GM12878 (cell line): ENCODE measurements around the gene PDPK1. TPM values are rescaled to one million over a fixed set of nuclear protein-coding genes. Genes with fewer than 3 reads are reported as not detected.
"Not testable (repeated sequence)": the region's sequence is repeated elsewhere in the genome, so short reads cannot be mapped to it uniquely, and the experiment has no call there.

Source experiments
- ATAC-seq: fragments of 200-7000 bp; cut with Tn5 transposase; 3 replicates; pipeline ENCODE4 v1.9.1; 2020; ENCODE audit warnings: mild to moderate bottlenecking, moderate library complexity
- BruUV-seq: library from RNA; stranded (reverse); fragments of 400-500 nt; replicated peaks from 2 replicates; lab custom pipeline; 2021; lab: Mats Ljungman, UMichigan
- CTCF ChIA-PET: fragments of 300-600 bp; sonication (Branson Sonifier 250); formaldehyde crosslinking; extraction: SDS; loops from one replicate; lab custom pipeline; 2021; ENCODE audit warnings: inconsistent platforms; lab: Yijun Ruan, JAX
- POLR2A ChIA-PET: fragments of 350-600 bp; formaldehyde crosslinking; extraction: SDS; loops from one replicate; lab custom pipeline; 2021; ENCODE audit warnings: inconsistent platforms; lab: Charles Lee
- RAD21 ChIA-PET: fragments of 300-600 bp; sonication (Branson Sonifier 250); formaldehyde crosslinking; loops from one replicate; lab custom pipeline; 2023; ENCODE audit warnings: antibody characterized with exemption; ENCODE audit not compliant: unreplicated experiment; lab: Charles Lee
- SMC1A ChIA-PET: fragments of 300-600 bp; sonication (Branson Sonifier 250); formaldehyde crosslinking; loops from one replicate; lab custom pipeline; 2023; ENCODE audit not compliant: unreplicated experiment, uncharacterized antibody; lab: Charles Lee
- DNase-seq: peaks from one replicate; pipeline ENCODE4 v3.0.0-alpha.2; 2011; ENCODE audit warnings: low read depth, low spot score
- FAIRE-seq: peaks from 3 replicates; lab custom pipeline; 2011; peaks lifted over from hg19 to GRCh38; lab: Jason Lieb, UNC
- H2AFZ ChIP-seq: 2 replicates; pipeline ENCODE4 v1.6.0; 2011; ENCODE audit warnings: low read depth, low read length, control low read depth; ENCODE audit not compliant: control insufficient read depth
- H3K27ac ChIP-seq: 2 replicates; pipeline ENCODE4 v1.5.1; 2011; ENCODE audit warnings: control low read depth; ENCODE audit not compliant: control insufficient read depth, insufficient read depth
- H3K27me3 ChIP-seq, 2 experiments: replicated peaks in 1 of 2; 2 replicates each; pipeline versions ENCODE4 v1.6.0 to v1.6.1; 2011; ENCODE audit warnings: low read length in 1 of 2; ENCODE audit not compliant: control insufficient read depth in 2 of 2, insufficient read depth in 2 of 2
- H3K36me3 ChIP-seq, 2 experiments: 2 replicates each; pipeline ENCODE4 v1.5.1; 2011; ENCODE audit warnings: low read length in 1 of 2; ENCODE audit not compliant: control insufficient read depth in 2 of 2, insufficient read depth in 2 of 2
- H3K4me1 ChIP-seq: 2 replicates; pipeline ENCODE4 v1.6.1; 2011; ENCODE audit warnings: mild to moderate bottlenecking, low read length, moderate library complexity, mixed read lengths; ENCODE audit not compliant: control insufficient read depth, insufficient read depth
- H3K4me2 ChIP-seq: 2 replicates; pipeline ENCODE4 v1.6.0; 2011; ENCODE audit warnings: control low read depth; ENCODE audit not compliant: control insufficient read depth, insufficient read depth
- H3K4me3 ChIP-seq: fragments of 200-600 bp; sonication (generic); 2 replicates; pipeline ENCODE4 v1.5.1; 2016
- H3K79me2 ChIP-seq: 2 replicates; pipeline ENCODE4 v1.6.0; 2011; ENCODE audit warnings: low read length; ENCODE audit not compliant: control insufficient read depth, insufficient read depth
- H3K9ac ChIP-seq: 2 replicates; pipeline ENCODE4 v1.8.0; 2011; ENCODE audit warnings: low read length, control low read depth, mixed read lengths; ENCODE audit not compliant: control insufficient read depth, insufficient read depth
- H3K9me3 ChIP-seq: replicated peaks from 3 replicates; pipeline ENCODE4 v1.5.1; 2011; ENCODE audit warnings: mild to moderate bottlenecking, low read length; ENCODE audit not compliant: control insufficient read depth, insufficient read depth
- H4K20me1 ChIP-seq: 2 replicates; pipeline ENCODE4 v1.6.0; 2011; ENCODE audit not compliant: control insufficient read depth, insufficient read depth
- BHLHE40 ChIP-seq, 2 experiments: fragments of 450-650 bp in 1 of 2; IDR thresholded peaks; 2 replicates each; pipeline ENCODE4 v1.6.1; 2011 to 2017; ENCODE audit warnings: low read depth in 2 of 2, borderline replicate concordance in 1 of 2, improper control_type of control experiment in 1 of 2, low read length in 1 of 2, mild to moderate bottlenecking in 1 of 2
- CTCF ChIP-seq, 3 experiments: IDR thresholded peaks in 2 of 3; conservative IDR thresholded peaks in 1 of 3; 2 replicates each; pipeline ENCODE4 v1.5.1; 2011; ENCODE audit warnings: low read depth in 3 of 3, low read length in 3 of 3, mild to moderate bottlenecking in 3 of 3, control low read depth in 2 of 3, moderate library complexity in 2 of 3, inconsistent platforms in 1 of 3, mixed read lengths in 1 of 3; ENCODE audit not compliant: control insufficient read depth in 2 of 3, insufficient read depth in 1 of 3; ENCODE audit errors: extremely low read depth in 1 of 3
- SPI1 ChIP-seq: IDR thresholded peaks from 2 replicates; pipeline ENCODE4 v1.6.1; 2011; ENCODE audit warnings: low read depth, mild to moderate bottlenecking, low read length, moderate library complexity, borderline replicate concordance; ENCODE audit not compliant: insufficient read depth
- WGBS: methylation state at CpG from one replicate; pipeline ENCODE4 v1.1.6; 2016; ENCODE audit warnings: low lambda C conversion rate; ENCODE audit not compliant: insufficient replicate concordance, insufficient coverage; ENCODE audit errors: missing lambda C conversion rate; 5-methylcytosine and 5-hydroxymethylcytosine counted together
- in situ Hi-C: fragments of 300-500 bp; cut with MboI; formaldehyde crosslinking; loops from 9 replicates; pipeline ENCODE4 v1.14.3; 2018; ENCODE audit warnings: mixed read lengths
- intact Hi-C: fragments of 100-400 bp; cut with micrococcal nuclease; formaldehyde crosslinking; loops from one replicate; pipeline ENCODE4 v1.14.2; 2022; ENCODE audit not compliant: unreplicated experiment
- polyA plus RNA-seq, 11 experiments: library from polyadenylated mRNA; depleted of rRNA in 4 of 11; unstranded in 6 of 11; stranded (reverse) in 5 of 11; fragments of >200 nt; fragmentation: Nextera tagmentation in 4 of 11; fragmentation: Illumina TruSeq in 1 of 11; extraction: Ambion mirVana in 4 of 11; extraction: Trizol in 1 of 11; gene quantifications; 1 replicate in 1 of 11; 2 replicates in 10 of 11; pipeline versions ENCODE4 v1.2.1 to v1.2.3, GENCODE V29; 2011 to 2016; ENCODE audit warnings: inconsistent platforms in 2 of 11, missing spikeins in 2 of 11, low read depth in 1 of 11
- total RNA-seq, 4 experiments: library from RNA; depleted of rRNA in 3 of 4; stranded (reverse); fragments of >200 nt in 3 of 4; fragmentation: Illumina TruSeq in 1 of 4; extraction: Trizol in 1 of 4; gene quantifications; 2 replicates each; pipeline versions ENCODE4 v1.2.1 to v1.2.3, GENCODE V29; 2013 to 2021

The PDPK1 gene
- total and polyA plus RNA-seq, 10 of the 15 experiments (the other 5 are each of a cell fraction or from before 2014, with no cell fraction given): 3.9 to 41.3 (median 25.5) TPM

- H3K27me3 ChIP-seq, H3K9ac ChIP-seq, SMC1A ChIA-PET, H4K20me1 ChIP-seq, H3K4me1 ChIP-seq, H3K36me3 ChIP-seq, BruUV-seq, CTCF ChIA-PET, H2AFZ ChIP-seq, DNase-seq, H3K27ac ChIP-seq, H3K79me2 ChIP-seq: not testable (repeated sequence)
- ATAC-seq: peak; percentile 86
- TF ChIP-seq BHLHE40 (IDR thresholded peaks at IDR 0.05; ENCODE audit: borderline replicate concordance in 1 of 2, low read depth in 2 of 2, low read length in 1 of 2): peak in 1 of 2 experiments; percentile 80; a peak in 2 of 4 replicates
- TF ChIP-seq SPI1: peak; percentile 70
- TF ChIP-seq, all 136 proteins: peak for 2; not testable (repeated sequence) for 134
- POLR2A ChIA-PET, H3K9me3 ChIP-seq, H3K4me3 ChIP-seq, RAD21 ChIA-PET, intact Hi-C loops, in situ Hi-C loops, H3K4me2 ChIP-seq: not testable (repeated sequence)
- 2% methylated on average over 6 of the region's 17 CpGs for WGBS
- peak; percentile 97 for FAIRE-seq
Observed at GRCh38 chr16:2560131-2560797, 22.4 kb downstream of the PDPK1 start.

- RAD21 ChIA-PET, H3K9me3 ChIP-seq, H2AFZ ChIP-seq, intact Hi-C loops, H3K27me3 ChIP-seq, H3K4me2 ChIP-seq, DNase-seq, H3K4me3 ChIP-seq, in situ Hi-C loops, H3K27ac ChIP-seq, POLR2A ChIA-PET, H3K4me1 ChIP-seq, H3K9ac ChIP-seq, SMC1A ChIA-PET, H4K20me1 ChIP-seq, H3K36me3 ChIP-seq, BruUV-seq, CTCF ChIA-PET, H3K79me2 ChIP-seq: not testable (repeated sequence)
- TF ChIP-seq CTCF (IDR thresholded peaks at IDR 0.05 in 2 of 3, conservative IDR thresholded peaks at IDR 0.05 in 1 of 3; ENCODE audit: control insufficient read depth in 2 of 3, extremely low read depth in 1 of 3, insufficient read depth in 1 of 3, low read depth in 3 of 3, low read length in 3 of 3): peak; percentile 5 to 36 (median 10); a peak in 1 of 6 replicates
- FAIRE-seq (peak; percentile 74), ATAC-seq (peak; percentile 98)
- 0% methylated on average over 2 of the region's 4 CpGs for WGBS
Observed at GRCh38 chr16:2560798-2561133, 22.9 kb downstream of the PDPK1 start.

GRCh38 chr16:2567506-2567905 is 29.7 kb downstream of the PDPK1 start:
- H3K79me2 ChIP-seq, intact Hi-C loops, SMC1A ChIA-PET, DNase-seq, POLR2A ChIA-PET, H3K9ac ChIP-seq, BruUV-seq, RAD21 ChIA-PET, H3K36me3 ChIP-seq, ATAC-seq, H3K27me3 ChIP-seq, in situ Hi-C loops, H3K4me2 ChIP-seq, H3K9me3 ChIP-seq, H3K27ac ChIP-seq, H3K4me3 ChIP-seq, H3K4me1 ChIP-seq, H4K20me1 ChIP-seq, H2AFZ ChIP-seq, CTCF ChIA-PET: not testable (repeated sequence)
- no CpG with 5 or more reads among the region's 6 CpGs for WGBS
- FAIRE-seq: peak; percentile 38
